Measurements from ENCODE around the gene PCED1B.
"Not testable (repeated sequence)": the region's sequence is repeated elsewhere in the genome, so short reads cannot be mapped to it uniquely, and the experiment has no call there.

Gene PCED1B

GRCh38 chr12:47214001-47214619 is 134.7 kb downstream of the PCED1B start:
- no peak for DNase-seq

DNA sequence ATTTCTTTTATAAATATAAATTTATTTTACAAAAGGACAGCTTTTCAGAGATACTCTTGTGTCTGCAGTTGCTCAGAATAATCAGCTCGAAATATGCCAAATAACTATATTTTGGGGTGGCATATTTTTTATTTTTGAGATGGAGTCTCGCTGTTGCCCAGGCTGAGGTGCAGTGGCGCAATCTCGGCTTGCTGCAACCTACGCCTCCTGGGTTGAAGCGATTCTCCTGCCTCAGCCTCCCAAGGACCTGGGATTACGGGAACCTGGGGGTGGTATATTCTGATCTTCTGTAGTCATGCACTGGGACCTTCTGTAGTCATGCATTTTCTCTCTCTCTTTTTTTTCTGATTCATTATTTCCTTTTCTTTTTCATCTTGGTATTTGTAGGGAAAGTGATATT is 135.3 kb downstream of the PCED1B start:
- DNase-seq = no peak

GRCh38 chr12:47216150-47216677 is 136.8 kb downstream of the PCED1B start:
- no peak for DNase-seq

DNA sequence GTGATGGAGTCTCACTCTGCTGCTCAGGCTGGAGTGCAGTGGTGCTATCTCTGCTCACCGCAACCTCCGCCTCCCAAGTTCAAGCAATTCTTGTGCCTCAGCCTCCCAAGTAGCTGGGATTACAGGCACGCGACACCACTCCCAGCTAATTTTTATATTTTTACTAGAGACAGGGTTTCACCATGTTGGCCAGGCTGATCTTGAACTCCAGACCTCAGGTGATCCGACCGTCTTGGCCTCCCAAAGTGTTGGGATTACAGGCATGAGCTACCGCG is 138.1 kb downstream of the PCED1B start:
- DNase-seq = not testable (repeated sequence)

DNA sequence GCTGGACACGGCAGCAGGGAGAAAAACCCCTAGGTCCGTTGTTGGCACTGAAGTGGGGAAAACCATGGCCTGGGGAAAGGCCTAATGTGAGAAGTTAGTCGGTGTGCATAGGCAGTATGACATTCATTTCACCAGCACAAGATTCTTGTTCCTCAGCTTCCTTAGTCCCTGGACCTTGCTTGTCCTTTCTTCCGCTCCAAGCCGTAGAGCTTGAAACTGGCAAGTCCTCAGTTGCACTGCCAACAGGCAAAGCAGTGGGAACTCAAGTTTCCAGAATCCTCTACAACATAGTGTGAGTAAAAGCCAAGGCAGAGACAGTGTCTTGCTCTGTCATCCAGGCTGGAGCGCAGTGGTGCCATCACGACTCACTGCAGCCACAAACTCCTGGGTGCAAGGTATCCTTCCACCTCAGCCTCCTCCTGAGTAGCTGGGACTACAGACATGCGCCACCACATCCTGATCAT is 138.8 kb downstream of the PCED1B start:
- no peak for DNase-seq

GRCh38 chr12:47219243-47219642 is 139.8 kb downstream of the PCED1B start:
- DNase-seq = no peak

- no peak for DNase-seq
Measured at GRCh38 chr12:47221256-47222023, 142.0 kb downstream of the PCED1B start.

GRCh38 chr12:47222520-47223030 is 143.2 kb downstream of the PCED1B start:
- DNase-seq = no peak

DNA sequence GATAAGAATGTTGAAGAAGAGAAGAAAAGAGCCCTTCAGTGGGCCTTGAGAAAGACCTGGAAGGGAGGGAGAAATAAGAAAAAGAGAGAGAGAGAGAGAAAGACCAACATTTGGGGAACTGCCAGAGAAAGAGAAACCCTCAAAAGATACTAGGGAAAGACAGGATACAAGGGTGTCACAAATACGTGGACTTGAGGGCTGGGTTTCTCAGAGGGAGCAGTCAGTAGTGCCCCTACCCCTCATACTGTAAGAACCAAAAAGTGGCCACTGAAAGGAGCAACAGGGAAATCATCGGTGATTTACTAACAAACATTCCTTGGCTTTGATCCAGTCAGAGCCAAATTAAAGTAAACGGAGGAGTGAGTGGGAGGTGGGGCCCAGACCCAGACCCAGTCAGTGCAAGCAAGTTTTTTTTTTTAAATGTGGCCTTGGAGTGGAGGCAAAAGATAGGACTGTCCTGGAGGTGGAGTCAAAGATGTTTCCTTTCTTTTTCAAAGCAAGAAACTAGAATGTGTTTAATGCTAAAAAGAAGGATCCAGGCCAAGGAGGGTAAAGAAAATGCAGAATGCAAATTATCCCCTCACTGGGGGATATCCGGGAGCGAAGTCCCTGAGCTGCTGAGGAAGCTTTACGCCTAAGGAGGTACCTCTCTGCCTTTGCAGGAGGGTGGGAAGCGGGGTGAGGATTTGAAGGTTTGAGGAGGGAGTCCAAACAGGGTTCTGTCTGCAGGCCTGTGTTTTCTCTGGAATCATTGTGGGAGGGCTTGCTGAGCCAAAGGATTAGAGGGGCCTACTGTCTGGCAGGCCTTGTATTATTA is 143.8 kb downstream of the PCED1B start:
- DNase-seq = no peak

- no peak for DNase-seq
Measured at GRCh38 chr12:47223848-47224213, 144.4 kb downstream of the PCED1B start.

DNA sequence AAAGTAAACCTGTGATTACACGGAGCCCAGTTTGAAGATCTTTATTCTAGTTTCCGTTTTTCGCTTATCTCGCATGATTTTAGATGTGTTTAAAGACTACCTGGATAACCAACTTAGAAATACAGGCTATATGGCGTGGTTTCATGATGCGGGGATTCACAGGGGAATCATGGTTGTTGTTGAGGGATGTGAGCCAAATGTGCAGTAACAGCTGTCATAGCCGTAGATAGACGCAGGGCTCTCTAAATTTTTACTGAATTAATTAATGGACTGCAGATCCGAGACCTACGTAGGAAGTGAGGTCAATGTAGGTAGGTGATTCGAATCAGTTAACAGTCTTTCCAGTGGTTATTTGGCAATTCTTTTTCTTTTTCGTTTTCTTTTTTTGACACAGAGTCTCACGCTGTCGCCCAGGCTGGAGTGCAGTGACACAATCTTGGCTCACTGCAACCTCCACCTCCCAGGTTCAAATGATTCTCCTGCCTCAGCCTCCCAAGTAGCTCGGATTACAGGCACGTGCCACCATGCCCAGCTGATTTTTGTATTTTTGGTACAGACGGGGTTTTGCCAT is 145.2 kb downstream of the PCED1B start:
- DNase-seq = no peak

DNA sequence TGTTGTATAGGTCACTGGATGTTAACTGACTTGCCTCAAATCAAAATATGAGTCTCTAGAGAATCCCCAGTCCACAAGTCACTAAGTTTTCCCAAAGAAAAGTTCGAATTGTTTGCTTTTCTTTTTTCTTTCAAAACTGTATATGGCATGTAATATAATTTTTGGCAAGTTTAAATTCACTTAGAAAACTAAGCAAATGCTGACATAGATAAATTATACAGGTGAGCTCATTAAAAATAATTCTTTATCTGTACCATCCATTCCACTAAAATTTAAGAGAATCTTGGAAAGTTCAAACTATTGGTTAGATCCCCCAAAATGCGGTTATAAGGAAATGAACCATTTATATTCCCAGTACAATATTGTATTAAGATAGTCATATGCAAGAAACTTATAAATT is 145.9 kb downstream of the PCED1B start:
- no peak for DNase-seq

GRCh38 chr12:47226199-47226598 is 146.8 kb downstream of the PCED1B start:
- DNase-seq = peak; percentile 19

DNA sequence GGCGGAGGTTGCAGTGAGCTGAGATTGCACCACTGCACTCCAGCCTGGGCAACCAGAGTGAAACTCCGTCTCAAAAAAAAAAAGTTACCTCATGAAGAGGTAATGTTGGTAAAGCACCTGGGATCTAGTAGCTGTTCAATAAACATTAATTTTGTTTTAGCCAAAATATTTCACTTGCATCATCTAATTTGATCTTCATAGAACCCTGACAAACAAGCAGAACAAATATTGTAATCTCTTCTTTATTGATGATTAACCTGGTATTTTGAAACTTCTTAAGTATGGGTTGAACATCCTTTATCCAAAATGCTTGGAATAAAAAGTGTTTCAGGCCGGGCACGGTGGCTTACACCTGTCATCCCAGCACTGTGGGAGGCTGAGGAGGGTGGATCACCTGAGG is 149.4 kb downstream of the PCED1B start:
- no peak for DNase-seq

GRCh38 chr12:47231456-47231855 is 152.0 kb downstream of the PCED1B start:
- no peak for DNase-seq

DNA sequence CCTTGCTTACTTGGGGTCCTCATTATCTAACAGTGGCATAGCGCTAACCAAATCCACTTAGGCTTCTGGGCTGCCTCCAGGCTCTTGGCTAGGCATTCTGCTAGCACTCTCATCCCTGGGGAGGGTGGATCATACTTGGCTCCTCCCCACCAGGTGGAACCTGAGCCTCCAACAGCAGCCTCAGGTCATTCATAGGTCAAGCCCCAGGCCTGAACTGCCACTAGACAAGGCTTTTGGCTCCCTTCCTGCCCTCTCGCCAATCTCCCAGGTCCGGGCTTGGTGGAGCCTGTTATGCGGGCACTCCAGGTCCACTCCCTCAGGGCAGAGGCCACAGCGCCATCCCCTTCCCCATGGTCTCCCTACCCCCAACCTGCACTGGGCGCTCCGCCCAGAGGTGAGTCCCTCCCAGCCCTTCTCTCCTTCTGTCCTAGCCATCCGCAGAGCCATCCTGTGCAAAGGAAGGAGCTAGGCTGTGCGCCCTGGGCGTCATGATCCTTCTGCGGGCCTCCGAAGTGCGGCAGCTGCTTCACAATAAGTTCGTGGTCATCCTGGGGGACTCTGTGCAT is 155.2 kb downstream of the PCED1B start:
- DNase-seq = peak; percentile 22

GRCh38 chr12:47235258-47236040 is 156.0 kb downstream of the PCED1B start:
- no peak for DNase-seq

GRCh38 chr12:47236109-47236714 is 156.8 kb downstream of the PCED1B start:
- DNase-seq = no peak

DNA sequence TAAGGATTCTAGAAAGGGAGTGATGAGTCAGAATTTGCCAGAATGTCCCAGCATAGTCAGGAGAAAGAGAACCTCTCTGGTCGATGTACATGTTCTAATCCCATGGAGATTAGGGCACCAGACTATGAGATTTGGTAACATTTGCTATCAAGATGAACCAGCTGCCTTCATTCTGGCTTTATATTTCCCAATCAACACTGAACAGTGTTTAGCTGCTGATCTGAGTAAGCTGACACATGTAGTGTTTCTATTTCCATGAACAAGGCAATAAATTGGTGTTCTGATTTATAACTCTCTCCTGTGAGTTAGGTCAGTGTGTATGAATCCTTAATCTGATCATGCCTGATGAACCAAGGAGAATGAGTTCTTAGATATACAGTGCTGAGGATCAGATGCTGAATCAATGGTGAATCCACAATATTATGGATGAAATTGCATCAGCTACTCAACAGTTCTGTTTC is 158.4 kb downstream of the PCED1B start:
- DNase-seq = no peak

DNA sequence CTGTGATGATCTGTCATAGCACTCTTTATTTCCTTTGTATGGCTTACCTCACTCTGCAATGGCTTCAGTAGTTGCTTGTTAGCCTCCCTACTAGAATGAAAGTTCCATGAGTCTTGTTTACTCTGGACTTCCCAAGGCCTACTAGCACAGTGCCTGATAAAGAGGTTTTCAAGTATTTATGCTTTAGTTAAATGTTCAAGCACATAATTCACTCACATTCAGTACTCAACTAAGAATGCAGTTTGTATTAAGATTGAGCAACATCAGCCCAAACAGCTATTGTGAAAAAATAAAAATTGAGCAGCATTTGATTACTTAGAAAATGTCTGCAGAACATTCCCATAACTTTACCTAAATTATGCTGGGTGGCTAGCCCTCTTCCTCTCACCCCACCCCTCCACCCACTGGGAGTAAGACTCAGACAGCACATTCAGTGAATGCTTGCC is 159.3 kb downstream of the PCED1B start:
- DNase-seq = no peak

GRCh38 chr12:47242426-47242825 is 163.0 kb downstream of the PCED1B start:
- DNase-seq = no peak
